ENCODE data around the gene ERGIC1.

ERGIC1 gene

DNA sequence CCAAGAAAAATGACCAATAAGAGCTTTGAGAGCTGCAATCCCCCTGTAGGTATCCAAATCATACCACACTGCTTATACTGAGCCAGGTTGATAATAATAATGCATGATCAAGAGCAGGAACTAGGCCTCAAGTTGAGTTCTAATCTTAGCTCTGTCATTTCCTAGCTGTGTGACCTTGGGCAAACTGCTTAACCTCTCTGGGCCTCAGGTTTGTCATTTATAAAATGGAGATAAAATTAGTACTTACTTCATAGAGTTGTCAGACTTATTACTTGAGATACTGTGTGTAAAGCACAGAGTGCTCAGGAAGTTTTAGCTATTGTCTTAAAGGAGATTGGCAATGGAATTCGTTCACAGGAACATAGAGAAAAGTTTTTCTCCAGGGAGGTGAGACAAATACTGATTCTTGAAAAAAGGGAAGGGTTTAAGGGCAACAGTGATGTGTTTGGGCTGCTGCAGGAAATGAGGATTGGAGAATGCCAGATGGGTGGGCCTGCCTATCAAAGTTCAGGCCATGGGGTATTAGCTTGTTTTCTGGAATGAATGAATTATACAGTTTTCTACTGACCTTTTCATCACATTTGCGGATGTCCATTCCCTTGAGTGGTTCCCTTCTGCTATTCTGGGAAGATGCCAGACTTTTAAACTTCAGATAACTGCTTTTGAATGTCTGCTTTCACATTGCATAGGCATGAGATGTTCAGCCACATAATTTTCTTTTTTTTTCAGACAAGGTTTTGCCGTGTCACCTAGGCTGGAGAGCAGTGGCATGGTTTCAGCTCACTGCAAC lies 139.3 kb downstream of the ERGIC1 start:
- Histone ChIP-seq H3K79me2 (ENCODE audit: low read length) (no peaks in the 10 kb centered on the region), H3K4me3 (ENCODE audit: low read length) (no peak overlapping the region), H3K9me3 (replicated peaks; ENCODE audit: insufficient read depth, low read length) (no peaks in the 10 kb centered on the region), H3K36me3 (replicated peaks; ENCODE audit: insufficient read depth, low read length) (no peaks in the 10 kb centered on the region), H3F3A (ENCODE audit: insufficient read depth, low read length) (no peaks in the 10 kb centered on the region), H3K9ac (ENCODE audit: low read length) (no peak overlapping the region), H4K20me1 (ENCODE audit: insufficient read depth, low read length) (no peaks in the 10 kb centered on the region), H3K4me1 (ENCODE audit: low read length) (no peaks in the 10 kb centered on the region), H3K27me3 (replicated peaks; ENCODE audit: insufficient read depth, low read length) (no peaks in the 10 kb centered on the region), H3K9me2 (replicated peaks; ENCODE audit: insufficient read depth, low read length) (no peaks in the 10 kb centered on the region), H3K27ac (ENCODE audit: low read length) (no peak overlapping the region), H2AFZ (ENCODE audit: low read length) (no peak overlapping the region), H3K4me2 (ENCODE audit: low read depth, low read length) (no peak overlapping the region)
- TF ChIP-seq, protein P1, sequence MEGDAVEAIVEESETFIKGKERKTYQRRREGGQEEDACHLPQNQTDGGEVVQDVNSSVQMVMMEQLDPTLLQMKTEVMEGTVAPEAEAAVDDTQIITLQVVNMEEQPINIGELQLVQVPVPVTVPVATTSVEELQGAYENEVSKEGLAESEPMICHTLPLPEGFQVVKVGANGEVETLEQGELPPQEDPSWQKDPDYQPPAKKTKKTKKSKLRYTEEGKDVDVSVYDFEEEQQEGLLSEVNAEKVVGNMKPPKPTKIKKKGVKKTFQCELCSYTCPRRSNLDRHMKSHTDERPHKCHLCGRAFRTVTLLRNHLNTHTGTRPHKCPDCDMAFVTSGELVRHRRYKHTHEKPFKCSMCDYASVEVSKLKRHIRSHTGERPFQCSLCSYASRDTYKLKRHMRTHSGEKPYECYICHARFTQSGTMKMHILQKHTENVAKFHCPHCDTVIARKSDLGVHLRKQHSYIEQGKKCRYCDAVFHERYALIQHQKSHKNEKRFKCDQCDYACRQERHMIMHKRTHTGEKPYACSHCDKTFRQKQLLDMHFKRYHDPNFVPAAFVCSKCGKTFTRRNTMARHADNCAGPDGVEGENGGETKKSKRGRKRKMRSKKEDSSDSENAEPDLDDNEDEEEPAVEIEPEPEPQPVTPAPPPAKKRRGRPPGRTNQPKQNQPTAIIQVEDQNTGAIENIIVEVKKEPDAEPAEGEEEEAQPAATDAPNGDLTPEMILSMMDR (IDR thresholded peaks at IDR 0.05; ENCODE audit: low read length): no peak
- TF ChIP-seq EZH2phosphoT487 (IDR thresholded peaks at IDR 0.05; ENCODE audit: low read length) (no peak), EZH2 (optimal IDR thresholded peaks at IDR 0.05; ENCODE audit: low read depth, low read length) (no peak)
- DNase-seq: no peak

DNA sequence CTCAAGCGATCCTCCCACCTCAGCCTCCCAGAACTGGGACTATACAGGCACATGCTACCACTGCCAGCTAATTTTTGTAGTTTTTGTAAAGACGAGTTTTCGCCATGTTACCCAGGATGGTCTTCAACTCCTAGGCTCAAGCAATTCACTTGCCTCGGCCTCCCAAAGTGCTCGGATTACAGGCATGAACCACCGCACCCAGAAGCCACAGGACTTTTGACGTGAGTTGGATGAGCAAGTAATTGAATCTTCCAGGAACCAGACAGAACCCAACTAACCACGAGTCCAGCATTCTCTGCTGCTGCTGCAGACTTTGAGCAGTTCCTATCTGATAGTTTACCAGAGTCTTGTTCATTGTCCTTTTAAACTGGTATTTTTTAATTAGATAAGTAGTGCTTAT lies 139.9 kb downstream of the ERGIC1 start:
- Histone ChIP-seq H3K27ac (ENCODE audit: low read length) (no peak overlapping the region), H3K27me3 (replicated peaks; ENCODE audit: insufficient read depth, low read length) (no peaks in the 10 kb centered on the region), H3F3A (ENCODE audit: insufficient read depth, low read length) (no peaks in the 10 kb centered on the region), H2AFZ (ENCODE audit: low read length) (no peak overlapping the region), H3K36me3 (replicated peaks; ENCODE audit: insufficient read depth, low read length) (no peaks in the 10 kb centered on the region), H3K4me2 (ENCODE audit: low read depth, low read length) (no peak overlapping the region), H3K4me3 (ENCODE audit: low read length) (no peak overlapping the region), H3K9me3 (replicated peaks; ENCODE audit: insufficient read depth, low read length) (no peaks in the 10 kb centered on the region), H3K9ac (ENCODE audit: low read length) (no peak overlapping the region), H3K4me1 (ENCODE audit: low read length) (no peaks in the 10 kb centered on the region), H3K9me2 (replicated peaks; ENCODE audit: insufficient read depth, low read length) (no peaks in the 10 kb centered on the region), H3K79me2 (ENCODE audit: low read length) (no peaks in the 10 kb centered on the region), H4K20me1 (ENCODE audit: insufficient read depth, low read length) (no peaks in the 10 kb centered on the region)
- no peak for TF ChIP-seq EZH2phosphoT487 (IDR thresholded peaks at IDR 0.05; ENCODE audit: low read length)
- TF ChIP-seq EZH2 (optimal IDR thresholded peaks at IDR 0.05; ENCODE audit: low read depth, low read length): no peak
- TF ChIP-seq, protein P1 (IDR thresholded peaks at IDR 0.05; ENCODE audit: low read length): no peak
- no peak for DNase-seq

DNA sequence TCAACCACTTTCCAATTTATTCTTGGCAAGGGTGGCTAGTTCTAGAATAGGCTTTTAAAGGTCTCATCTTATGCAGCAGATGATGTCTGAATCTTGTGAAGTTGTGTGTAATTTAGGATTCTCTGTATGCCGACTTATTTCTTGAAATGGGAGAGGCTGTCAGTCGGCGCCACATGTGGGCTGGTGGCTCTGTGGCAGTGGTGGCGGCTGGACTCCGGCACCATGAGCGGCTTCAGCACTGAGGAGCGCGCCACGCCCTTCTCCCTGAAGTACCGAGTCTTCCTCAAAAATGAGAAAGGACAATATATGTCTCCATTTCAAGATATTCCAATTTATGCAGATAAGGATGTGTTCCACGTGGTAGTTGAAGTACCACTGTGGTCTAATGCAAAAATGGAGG lies 141.2 kb downstream of the ERGIC1 start:
- Histone ChIP-seq H2AFZ (ENCODE audit: low read length) (no peak overlapping the region), H3K4me3 (ENCODE audit: low read length) (no peak overlapping the region), H4K20me1 (ENCODE audit: insufficient read depth, low read length) (no peaks in the 10 kb centered on the region), H3K9ac (ENCODE audit: low read length) (no peak overlapping the region), H3F3A (ENCODE audit: insufficient read depth, low read length) (no peaks in the 10 kb centered on the region), H3K9me2 (replicated peaks; ENCODE audit: insufficient read depth, low read length) (no peaks in the 10 kb centered on the region), H3K9me3 (replicated peaks; ENCODE audit: insufficient read depth, low read length) (no peaks in the 10 kb centered on the region), H3K27ac (ENCODE audit: low read length) (no peak overlapping the region), H3K4me1 (ENCODE audit: low read length) (no peaks in the 10 kb centered on the region), H3K79me2 (ENCODE audit: low read length) (no peaks in the 10 kb centered on the region), H3K36me3 (replicated peaks; ENCODE audit: insufficient read depth, low read length) (no peaks in the 10 kb centered on the region), H3K4me2 (ENCODE audit: low read depth, low read length) (no peak overlapping the region), H3K27me3 (replicated peaks; ENCODE audit: insufficient read depth, low read length) (no peaks in the 10 kb centered on the region)
- TF ChIP-seq, protein P1 (IDR thresholded peaks at IDR 0.05; ENCODE audit: low read length): no peak
- TF ChIP-seq EZH2phosphoT487 (IDR thresholded peaks at IDR 0.05; ENCODE audit: low read length) (no peak), EZH2 (optimal IDR thresholded peaks at IDR 0.05; ENCODE audit: low read depth, low read length) (no peak)
- no peak for DNase-seq
